Activated T-cell treated with anti-CD3 and anti-CD28 coated beads, Interleukin-2, amount 50 U/mL, for 4 hours (primary cell): ENCODE measurements around the gene ANXA8. TPM values are rescaled to one million over a fixed set of nuclear protein-coding genes. Genes with fewer than 3 reads are reported as not detected.

Experiments used
- ATAC-seq, 2 donors: fragments of 200-7000 bp; cut with Tn5 transposase; one replicate each; pipeline ENCODE4 v1.10.0; 2021
- DNase-seq: peaks from one replicate; pipeline ENCODE4 v3.0.0-alpha.2; 2020
- H3K27me3 Mint-ChIP-seq: one replicate; pipeline ENCODE4 v1.8.0; 2021; ENCODE audit warnings: low read depth, mixed read lengths
- H3K36me3 Mint-ChIP-seq: one replicate; pipeline ENCODE4 v1.8.0; 2022; ENCODE audit warnings: mixed read lengths; ENCODE audit not compliant: insufficient read depth
- H3K4me1 Mint-ChIP-seq: one replicate; pipeline ENCODE4 v1.8.0; 2021; ENCODE audit warnings: low read depth, mixed read lengths
- H3K4me3 Mint-ChIP-seq: one replicate; pipeline ENCODE4 v1.8.0; 2021; ENCODE audit warnings: mild to moderate bottlenecking, moderate library complexity, mixed read lengths
- H3K9me3 Mint-ChIP-seq: one replicate; pipeline ENCODE4 v1.8.0; 2021; ENCODE audit warnings: mixed read lengths
- total RNA-seq, 3 donors: library from RNA; stranded (reverse); gene quantifications; one replicate each; pipeline ENCODE4 v1.2.1, GENCODE V29; 2021

ANXA8 gene
- total RNA-seq, 3 donors from 2014 or later, result not detected

GRCh38 chr10:47447209-47447608 lies 36.7 kb downstream of the ANXA8 start:
- ATAC-seq (no peak), DNase-seq (no peak)
- peaks cover 7% of the 10 kb centered on the region for H3K27me3 Mint-ChIP-seq
- H3K9me3 Mint-ChIP-seq, result peaks cover 12% of the 10 kb centered on the region
- H3K36me3 Mint-ChIP-seq, result no peaks in the 10 kb centered on the region
- no peak overlapping the region for H3K4me3 Mint-ChIP-seq
- no peaks in the 10 kb centered on the region for H3K4me1 Mint-ChIP-seq

- H3K4me1 Mint-ChIP-seq, result no peaks in the 10 kb centered on the region
- peaks cover 17% of the 10 kb centered on the region for H3K27me3 Mint-ChIP-seq
- no peak overlapping the region for H3K4me3 Mint-ChIP-seq
- peaks cover 12% of the 10 kb centered on the region for H3K9me3 Mint-ChIP-seq
- DNase-seq (no peak), ATAC-seq (no peak)
- H3K36me3 Mint-ChIP-seq, result no peaks in the 10 kb centered on the region
Observed at GRCh38 chr10:47445720-47446119, 38.2 kb downstream of the ANXA8 start.

- H3K36me3 Mint-ChIP-seq, result no peaks in the 10 kb centered on the region
- peaks cover 12% of the 10 kb centered on the region for H3K9me3 Mint-ChIP-seq
- H3K4me1 Mint-ChIP-seq, result no peaks in the 10 kb centered on the region
- no peak overlapping the region for H3K4me3 Mint-ChIP-seq
- DNase-seq (no peak), ATAC-seq (no peak)
- peaks cover 24% of the 10 kb centered on the region for H3K27me3 Mint-ChIP-seq
Observed at GRCh38 chr10:47444047-47444446, 39.9 kb downstream of the ANXA8 start.

- Mint-ChIP-seq H3K9me3 (peaks cover 12% of the 10 kb centered on the region), H3K36me3 (no peaks in the 10 kb centered on the region), H3K27me3 (peaks cover 32% of the 10 kb centered on the region), H3K4me3 (no peak overlapping the region), H3K4me1 (no peaks in the 10 kb centered on the region)
- no peak for DNase-seq
- ATAC-seq, result no peak
Observed at GRCh38 chr10:47443145-47443544, 40.8 kb downstream of the ANXA8 start.

GRCh38 chr10:47442351-47442750 lies 41.6 kb downstream of the ANXA8 start:
- no peak for ATAC-seq
- H3K4me1 Mint-ChIP-seq, result no peaks in the 10 kb centered on the region
- H3K9me3 Mint-ChIP-seq, result peaks cover 15% of the 10 kb centered on the region
- H3K36me3 Mint-ChIP-seq, result no peaks in the 10 kb centered on the region
- no peak for DNase-seq
- H3K4me3 Mint-ChIP-seq, result no peak overlapping the region
- H3K27me3 Mint-ChIP-seq, result peaks cover 32% of the 10 kb centered on the region

- Mint-ChIP-seq H3K27me3 (peaks cover 32% of the 10 kb centered on the region), H3K4me1 (no peaks in the 10 kb centered on the region), H3K4me3 (no peak overlapping the region), H3K9me3 (peaks cover 15% of the 10 kb centered on the region), H3K36me3 (no peaks in the 10 kb centered on the region)
- ATAC-seq, result no peak
- no peak for DNase-seq
Observed at GRCh38 chr10:47441938-47442337, 42.0 kb downstream of the ANXA8 start.

- Mint-ChIP-seq H3K27me3 (peaks cover 34% of the 10 kb centered on the region), H3K9me3 (peaks cover 6% of the 10 kb centered on the region)
- no peak for ATAC-seq
Observed at GRCh38 chr10:47440207-47440606, 43.7 kb downstream of the ANXA8 start.

GRCh38 chr10:47438857-47439474 lies 44.9 kb downstream of the ANXA8 start:
- DNase-seq (no peak), ATAC-seq (no peak)
- Mint-ChIP-seq H3K9me3 (peaks cover 10% of the 10 kb centered on the region), H3K27me3 (peaks cover 34% of the 10 kb centered on the region), H3K36me3 (no peaks in the 10 kb centered on the region), H3K4me3 (no peak overlapping the region), H3K4me1 (no peaks in the 10 kb centered on the region)

More at GRCh38 chr10:47440207-47440606, 43.7 kb downstream of the ANXA8 start:
- no peak for DNase-seq
- Mint-ChIP-seq H3K36me3 (no peaks in the 10 kb centered on the region), H3K4me1 (no peaks in the 10 kb centered on the region), H3K4me3 (no peak overlapping the region)

GRCh38 chr10:47435081-47435480 lies 48.8 kb downstream of the ANXA8 start:
- no peaks in the 10 kb centered on the region for H3K36me3 Mint-ChIP-seq
- peaks cover 25% of the 10 kb centered on the region for H3K27me3 Mint-ChIP-seq
- peaks cover 10% of the 10 kb centered on the region for H3K9me3 Mint-ChIP-seq
- no peaks in the 10 kb centered on the region for H3K4me1 Mint-ChIP-seq
- no peak for ATAC-seq
- DNase-seq, result no peak
- no peak overlapping the region for H3K4me3 Mint-ChIP-seq

GRCh38 chr10:47425813-47426419 lies 58.0 kb downstream of the ANXA8 start:
- DNase-seq, result no peak

GRCh38 chr10:47424231-47424630 lies 59.7 kb downstream of the ANXA8 start:
- Mint-ChIP-seq H3K4me1 (no peaks in the 10 kb centered on the region), H3K36me3 (no peaks in the 10 kb centered on the region), H3K4me3 (no peak overlapping the region), H3K9me3 (no peaks in the 10 kb centered on the region), H3K27me3 (no peaks in the 10 kb centered on the region)
- DNase-seq (no peak), ATAC-seq (no peak)

More at GRCh38 chr10:47425813-47426419, 58.0 kb downstream of the ANXA8 start:
- Mint-ChIP-seq H3K4me3 (no peak overlapping the region), H3K9me3 (no peaks in the 10 kb centered on the region), H3K4me1 (no peaks in the 10 kb centered on the region), H3K27me3 (peaks cover 2% of the 10 kb centered on the region), H3K36me3 (no peaks in the 10 kb centered on the region)
- ATAC-seq, result no peak

- Mint-ChIP-seq H3K36me3 (no peaks in the 10 kb centered on the region), H3K27me3 (peaks cover 4% of the 10 kb centered on the region), H3K9me3 (no peaks in the 10 kb centered on the region), H3K4me3 (no peak overlapping the region), H3K4me1 (no peaks in the 10 kb centered on the region)
- DNase-seq, result no peak
- ATAC-seq, result no peak
Observed at GRCh38 chr10:47423476-47423875, 60.4 kb downstream of the ANXA8 start.

GRCh38 chr10:47421057-47421952 lies 62.6 kb downstream of the ANXA8 start:
- no peak overlapping the region for H3K4me3 Mint-ChIP-seq
- ATAC-seq (no peak), DNase-seq (no peak)
- H3K27me3 Mint-ChIP-seq, result peaks cover 4% of the 10 kb centered on the region
- H3K9me3 Mint-ChIP-seq, result no peaks in the 10 kb centered on the region
- no peaks in the 10 kb centered on the region for H3K36me3 Mint-ChIP-seq
- H3K4me1 Mint-ChIP-seq, result no peaks in the 10 kb centered on the region

GRCh38 chr10:47420305-47421056 lies 63.4 kb downstream of the ANXA8 start:
- DNase-seq (no peak), ATAC-seq (no peak)
- Mint-ChIP-seq H3K4me1 (no peaks in the 10 kb centered on the region), H3K9me3 (no peaks in the 10 kb centered on the region), H3K27me3 (peaks cover 4% of the 10 kb centered on the region), H3K36me3 (no peaks in the 10 kb centered on the region), H3K4me3 (no peak overlapping the region)
